Stimulated activated CD8-positive, alpha-beta memory T cell treated with anti-CD3 and anti-CD28 coated beads, Interleukin-2, amount 100 ng/mL, for 1 hour (primary cell): ENCODE results near the gene COL3A1.

Source experiments
- DNase-seq, 2 donors: peaks; one replicate each; pipeline ENCODE4 v3.0.0-alpha.2; 2020; ENCODE audit warnings: low read depth in 2 of 2

The COL3A1 gene

DNA sequence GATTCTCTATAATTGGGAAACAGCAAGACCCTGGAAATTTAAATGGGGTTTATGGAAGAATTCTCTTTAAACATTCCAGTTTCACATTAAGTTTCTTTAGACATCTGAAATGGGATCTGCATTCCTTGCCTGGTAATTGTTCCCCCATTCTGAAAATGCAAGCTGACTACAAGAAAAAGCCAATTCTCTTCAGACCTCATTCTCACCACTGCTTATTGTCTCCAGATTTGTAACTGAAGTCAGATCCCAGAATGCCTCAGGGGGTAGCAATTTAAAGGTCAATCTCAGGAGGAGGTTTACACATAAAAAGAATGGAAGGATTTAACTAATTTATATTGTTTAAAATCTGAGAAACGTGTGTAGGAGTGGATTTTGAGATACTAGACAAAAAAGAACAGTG is 41.2 kb downstream of the COL3A1 start:
- no peak for DNase-seq

DNA sequence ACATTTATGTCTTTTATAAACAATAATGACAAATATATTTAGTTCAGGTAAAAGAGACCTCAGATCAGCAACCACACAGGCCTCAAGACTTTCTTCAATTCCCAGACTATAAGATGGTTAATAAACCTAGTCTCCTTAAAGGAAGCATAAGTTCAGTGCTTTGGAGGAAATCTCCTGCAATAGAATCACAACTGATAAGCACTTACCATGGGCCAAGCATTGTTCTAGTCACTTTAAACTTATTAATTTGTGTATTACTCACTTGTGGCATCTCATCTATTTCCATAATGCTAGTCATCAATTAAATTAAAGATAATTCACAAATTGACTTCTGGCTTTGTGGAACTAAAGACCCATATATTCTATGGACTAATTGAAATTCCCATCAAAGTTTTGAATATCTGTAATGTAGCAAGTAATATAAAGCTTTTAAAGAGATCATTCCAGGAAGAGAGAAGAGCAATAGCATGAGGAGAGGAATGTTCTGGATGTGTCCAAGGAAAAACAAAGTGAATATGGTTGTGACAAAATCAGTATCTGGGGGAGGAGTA is 42.2 kb downstream of the COL3A1 start:
- no peak for DNase-seq

DNA sequence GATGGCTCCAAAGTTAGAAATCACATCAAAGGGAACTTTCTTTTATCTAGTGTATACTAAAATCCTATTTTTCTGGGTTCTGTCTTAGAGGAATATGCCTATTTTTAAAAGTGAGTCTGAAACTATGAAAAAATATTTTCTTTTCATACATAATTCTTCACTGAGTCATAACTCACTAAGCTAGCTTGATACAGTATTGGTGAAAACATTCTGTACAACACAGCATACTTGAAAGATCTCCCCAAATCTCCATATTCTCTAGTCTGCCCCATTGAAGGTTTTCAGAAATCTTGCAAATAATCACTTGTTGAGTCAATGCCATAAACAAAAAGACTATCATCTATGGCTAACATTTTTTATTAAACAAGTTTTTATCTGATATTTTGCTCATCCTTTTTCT is 44.5 kb downstream of the COL3A1 start:
- DNase-seq: no peak

DNA sequence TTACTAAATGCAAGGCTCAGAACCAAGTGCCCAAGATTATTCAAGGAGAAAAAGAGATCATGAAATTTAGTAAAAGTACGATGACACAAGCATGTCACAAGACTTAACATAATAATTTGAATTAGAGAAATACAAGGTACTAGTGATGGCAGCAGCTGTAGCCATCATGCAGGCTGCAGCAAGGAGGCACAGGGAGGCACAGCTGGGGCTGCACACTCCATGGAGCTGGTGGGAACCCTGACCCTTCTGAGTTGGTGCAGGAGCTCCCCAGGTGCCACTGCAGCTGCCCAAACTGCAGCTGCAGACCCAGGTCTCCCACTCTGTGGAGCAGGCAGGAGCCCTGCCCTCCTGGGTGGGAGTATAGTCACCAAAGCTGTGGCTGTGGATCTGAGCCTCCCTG is 46.0 kb downstream of the COL3A1 start:
- DNase-seq: no peak

DNA sequence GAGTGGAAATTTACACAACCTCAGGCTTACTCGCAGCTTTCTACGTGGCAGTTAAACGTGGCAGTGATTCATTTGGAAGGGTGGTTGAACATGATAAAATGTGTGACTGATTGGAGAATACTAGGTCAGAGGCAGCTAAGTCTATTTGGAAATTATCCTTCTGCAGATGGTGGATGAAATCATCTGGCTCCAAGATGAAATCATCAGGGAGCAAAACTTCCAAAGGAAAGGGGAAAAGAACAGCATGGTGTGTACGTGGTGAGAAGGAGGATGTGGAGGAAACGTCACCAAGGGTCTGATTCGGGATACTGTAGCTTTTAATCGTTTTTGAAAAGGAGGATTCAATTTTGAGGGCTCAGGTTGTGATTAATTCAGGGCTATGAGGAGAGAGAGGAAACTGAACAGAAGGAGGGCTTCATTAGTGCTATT is 47.9 kb downstream of the COL3A1 start:
- no peak for DNase-seq

DNA sequence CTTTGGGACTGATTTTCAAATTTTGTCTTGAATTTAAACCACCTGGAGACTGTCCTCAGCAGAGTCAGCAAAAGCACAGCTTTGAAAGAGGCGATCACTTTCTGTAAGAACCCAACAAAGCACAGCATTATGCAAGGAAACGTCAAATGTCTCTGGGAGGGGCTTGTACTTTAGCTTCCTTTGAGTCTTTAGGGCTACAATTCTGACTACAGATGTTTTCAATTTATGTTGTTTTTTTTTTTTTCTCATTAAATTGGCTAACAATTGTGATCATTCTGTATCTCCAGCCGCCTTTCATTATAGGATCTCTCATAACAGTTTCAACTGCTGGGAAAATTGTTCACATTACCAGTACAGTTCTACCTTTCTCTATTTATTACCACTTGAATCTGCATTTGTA is 48.3 kb downstream of the COL3A1 start:
- DNase-seq: no peak

DNA sequence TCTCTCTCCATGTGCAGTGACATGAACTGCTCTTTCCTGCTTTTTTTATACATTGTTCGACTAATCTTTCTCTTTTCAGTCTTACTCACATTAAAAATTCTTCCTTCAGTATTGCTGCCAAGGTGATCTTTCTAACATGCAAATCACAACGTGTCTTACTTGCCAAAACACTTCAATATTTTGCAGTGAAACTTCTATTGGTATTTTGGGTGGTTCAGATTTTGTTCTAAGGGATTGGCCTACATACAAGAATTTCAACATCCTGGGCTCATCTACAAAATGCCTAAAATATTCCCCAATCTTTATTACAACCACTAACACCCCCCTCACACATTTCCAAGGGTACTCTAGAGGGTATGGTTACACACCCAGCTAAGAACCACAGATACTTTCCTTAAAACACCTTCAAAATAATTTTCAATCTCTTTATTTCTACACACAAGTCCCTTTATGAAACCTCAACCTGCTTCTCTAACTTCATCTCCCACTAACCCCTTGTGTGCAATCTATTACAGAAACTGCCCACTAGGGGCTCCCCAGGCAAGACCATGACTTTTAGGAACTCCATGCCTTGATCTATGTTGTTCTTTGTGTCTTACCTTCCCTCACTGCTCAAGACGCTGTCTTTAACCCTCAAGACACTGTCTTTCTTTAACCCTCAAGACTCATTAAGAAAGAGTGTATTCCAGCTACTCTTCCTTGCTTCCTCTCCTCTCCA is 50.9 kb downstream of the COL3A1 start:
- no peak for DNase-seq

DNA sequence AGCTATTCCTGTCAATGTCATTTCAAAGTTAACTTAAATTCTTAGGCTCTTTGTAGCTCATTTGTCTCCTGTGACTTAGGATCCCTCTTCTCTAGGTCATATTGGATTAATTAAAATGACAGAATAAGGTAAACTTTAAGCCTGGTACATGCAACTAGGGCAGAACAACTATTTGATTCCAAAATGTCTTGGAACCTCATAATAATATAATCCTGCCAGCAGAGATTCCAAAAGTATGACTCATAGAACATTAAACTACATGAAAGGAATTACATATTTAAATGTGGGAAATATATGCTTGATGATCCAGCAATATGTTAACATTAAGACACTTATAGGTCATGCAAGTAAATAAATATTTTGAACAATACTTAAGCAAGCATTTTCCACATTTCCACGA is 63.3 kb downstream of the COL3A1 start:
- no peak for DNase-seq

DNA sequence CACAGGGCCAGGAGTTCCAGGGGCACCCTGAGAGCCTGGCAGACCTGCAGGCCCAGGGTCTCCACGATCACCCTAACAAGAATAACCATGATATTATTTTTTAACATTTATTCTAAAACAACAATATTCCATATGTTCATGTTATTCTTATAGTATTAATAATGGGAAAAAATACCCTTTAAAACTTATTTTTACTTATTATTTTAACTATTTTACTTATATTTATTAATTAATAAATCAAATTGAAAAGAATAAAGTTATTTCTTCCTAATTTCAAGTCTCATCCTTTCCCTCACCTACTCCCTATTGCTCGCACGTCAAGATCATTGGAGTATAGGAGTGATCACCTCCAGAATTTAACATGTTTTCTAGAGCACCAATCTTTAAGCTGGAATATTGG is 71.7 kb downstream of the COL3A1 start:
- no peak for DNase-seq

DNA sequence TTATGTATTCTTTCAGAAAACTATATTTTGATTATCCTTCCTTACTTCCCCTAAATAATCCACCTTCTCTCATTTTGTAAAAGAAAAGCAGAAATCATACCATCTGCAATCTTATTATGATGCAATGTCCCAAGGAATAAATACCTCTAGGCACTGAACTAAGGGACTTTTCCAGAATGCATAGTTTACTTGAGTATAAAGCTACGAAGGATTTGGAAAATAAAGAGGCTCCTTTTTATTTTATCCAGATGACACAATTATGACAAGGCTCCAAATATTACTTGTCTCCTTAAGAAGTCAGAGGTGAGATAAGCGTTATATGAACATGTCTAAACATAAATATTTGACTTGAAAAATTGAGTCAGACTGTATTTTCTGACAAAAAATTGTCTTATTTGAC is 72.1 kb downstream of the COL3A1 start:
- DNase-seq: no peak

DNA sequence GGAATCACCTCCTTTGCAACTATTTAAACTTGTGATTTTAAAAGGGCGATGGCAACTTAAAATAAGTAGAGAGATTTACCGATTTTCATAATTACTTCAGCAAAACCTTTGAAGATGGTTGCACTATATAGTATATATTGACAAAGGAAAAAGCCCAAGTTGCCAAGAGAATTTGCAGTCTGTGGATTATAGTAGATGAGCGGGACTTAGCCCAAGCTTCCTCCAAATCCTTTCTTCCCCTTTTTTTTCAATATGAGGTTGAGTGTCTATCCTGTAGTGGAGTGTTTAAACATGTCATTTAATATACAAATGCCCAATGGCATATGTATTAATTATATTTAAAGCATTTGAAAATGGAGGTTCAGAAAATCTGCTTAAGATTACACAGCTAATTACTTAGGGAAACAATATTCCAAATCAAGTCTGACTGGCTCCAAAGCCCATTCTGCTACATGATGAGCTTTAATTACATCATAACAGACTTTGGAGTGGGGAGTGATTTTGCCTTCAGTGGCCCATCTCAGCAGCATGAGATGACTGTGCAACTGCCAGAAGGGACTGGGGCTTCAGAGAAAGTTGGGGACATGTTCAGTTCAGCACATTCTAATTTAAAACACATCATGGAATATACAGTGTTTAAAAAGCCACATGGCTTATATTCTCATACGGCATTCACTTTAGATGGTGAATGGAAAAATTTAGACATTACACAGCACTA is 73.2 kb downstream of the COL3A1 start:
- no peak for DNase-seq

DNA sequence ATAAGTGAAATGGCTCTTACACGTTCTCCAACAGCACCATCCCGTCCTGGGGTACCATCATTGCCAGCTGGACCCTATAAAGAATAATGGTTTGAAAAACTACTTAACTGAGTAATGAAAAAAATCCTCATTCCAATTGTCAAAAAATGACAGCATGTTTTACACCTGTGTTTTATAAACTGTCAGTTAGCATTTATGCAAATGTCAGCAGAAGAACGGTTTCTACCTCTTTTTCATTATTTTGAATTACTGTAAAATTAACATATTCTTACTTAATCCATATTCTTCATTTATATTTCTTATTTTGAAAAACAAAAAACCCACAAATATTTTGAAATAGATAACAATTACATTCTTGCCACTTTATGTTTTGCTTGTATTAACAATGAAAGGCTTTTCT is 74.0 kb downstream of the COL3A1 start:
- no peak for DNase-seq

DNA sequence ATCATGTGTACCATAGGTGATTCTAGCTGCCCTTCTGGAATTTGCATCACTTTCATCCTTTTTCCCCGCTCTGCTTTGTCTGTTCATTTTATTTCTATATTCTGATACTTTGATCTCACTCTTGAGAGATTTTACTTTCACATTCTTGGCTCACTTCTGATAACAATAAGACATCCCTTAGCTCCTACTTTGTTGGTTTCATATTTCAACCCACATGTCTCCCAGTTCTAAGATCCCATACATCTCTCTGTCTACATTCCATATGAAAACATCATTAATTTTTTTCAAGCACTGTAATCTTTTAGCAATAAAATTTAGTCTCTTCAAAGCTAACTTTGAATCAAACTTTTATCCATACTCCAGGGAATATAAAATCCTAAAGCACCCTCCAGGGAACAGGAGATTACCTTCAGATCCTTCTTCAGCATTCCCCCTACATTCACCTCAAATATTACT is 75.6 kb downstream of the COL3A1 start:
- no peak for DNase-seq

DNA sequence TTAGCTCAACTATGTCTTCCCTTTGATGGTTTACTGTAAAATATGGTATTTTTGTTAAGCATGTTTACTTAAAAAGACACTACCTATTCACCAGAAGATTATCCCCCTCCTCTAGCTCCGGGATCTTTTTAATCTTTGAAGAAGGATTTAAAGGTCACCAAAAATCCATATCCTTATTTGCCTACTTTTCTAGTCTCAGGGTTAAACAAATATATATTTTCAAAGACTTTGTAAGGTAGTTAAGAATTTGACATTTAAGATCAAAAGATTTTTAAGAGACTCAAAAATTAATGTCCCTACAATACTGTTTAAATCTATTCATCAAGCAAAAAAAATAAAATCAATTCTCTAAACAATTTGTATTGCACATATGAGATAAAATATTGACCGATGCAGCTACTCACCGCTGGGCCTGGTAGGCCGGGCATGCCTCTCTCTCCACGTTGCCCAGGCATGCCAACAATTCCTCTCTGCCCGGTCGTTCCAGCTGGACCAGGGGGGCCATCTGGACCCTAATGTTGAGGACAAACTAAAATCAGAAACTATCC is 76.1 kb downstream of the COL3A1 start:
- no peak for DNase-seq

DNA sequence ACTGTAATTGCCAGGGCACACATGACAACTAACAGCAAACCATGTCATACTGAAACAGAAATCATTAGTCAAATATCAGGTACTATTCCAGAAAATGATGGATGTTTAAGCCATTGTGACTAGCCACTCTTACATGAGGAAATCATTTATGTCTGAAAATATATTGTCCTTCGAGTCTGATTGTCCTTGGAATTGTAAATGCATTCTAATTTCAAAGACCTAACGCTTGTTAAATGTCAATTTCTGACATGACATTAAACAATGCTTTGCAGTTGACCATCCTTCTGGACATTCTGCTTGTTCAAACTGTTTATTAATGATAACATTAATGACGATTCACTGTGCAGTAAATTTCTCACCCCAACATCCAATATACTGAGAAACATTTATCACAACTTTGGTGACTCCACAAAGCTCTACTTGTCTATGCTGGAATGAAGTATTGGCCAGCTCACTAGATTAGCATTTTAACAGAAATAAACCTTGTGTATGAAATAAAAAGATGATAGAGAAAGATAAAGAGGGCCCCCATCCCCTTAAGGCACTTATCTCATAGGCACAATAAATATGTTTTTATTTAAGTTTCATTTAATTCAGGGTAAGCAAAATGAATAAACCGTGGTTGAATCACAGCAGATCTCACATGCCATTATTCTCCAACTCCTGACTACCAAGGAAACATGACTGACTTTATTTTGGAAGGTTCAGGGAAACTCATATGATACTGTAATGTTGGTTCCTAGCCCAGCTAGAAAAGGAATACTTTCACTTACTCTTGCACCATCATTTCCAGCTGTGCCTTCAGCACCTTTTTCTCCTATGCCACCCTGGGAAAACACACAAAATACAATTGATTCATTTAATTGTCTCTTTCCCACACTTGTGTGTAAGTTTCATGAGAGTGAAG is 82.3 kb downstream of the COL3A1 start:
- DNase-seq: no peak

DNA sequence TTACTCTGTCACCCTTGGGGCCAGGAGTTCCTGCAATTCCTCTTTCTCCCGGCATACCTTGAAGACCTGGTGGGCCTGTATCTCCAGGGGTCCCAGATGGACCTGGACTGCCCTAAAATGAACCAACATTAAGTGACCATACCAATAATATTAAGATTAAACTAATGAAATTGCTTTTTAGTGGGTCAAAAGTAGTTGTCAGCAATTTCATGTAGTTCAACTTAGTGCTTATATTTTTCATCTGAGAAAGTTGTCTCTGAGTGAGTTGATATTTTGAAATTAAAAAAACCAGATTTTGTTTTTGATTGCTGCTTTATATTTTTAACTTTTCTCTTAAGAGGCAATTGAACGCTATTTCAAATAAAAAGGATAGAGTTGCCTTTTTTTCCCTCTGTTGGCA is 83.1 kb downstream of the COL3A1 start:
- DNase-seq: no peak

DNA sequence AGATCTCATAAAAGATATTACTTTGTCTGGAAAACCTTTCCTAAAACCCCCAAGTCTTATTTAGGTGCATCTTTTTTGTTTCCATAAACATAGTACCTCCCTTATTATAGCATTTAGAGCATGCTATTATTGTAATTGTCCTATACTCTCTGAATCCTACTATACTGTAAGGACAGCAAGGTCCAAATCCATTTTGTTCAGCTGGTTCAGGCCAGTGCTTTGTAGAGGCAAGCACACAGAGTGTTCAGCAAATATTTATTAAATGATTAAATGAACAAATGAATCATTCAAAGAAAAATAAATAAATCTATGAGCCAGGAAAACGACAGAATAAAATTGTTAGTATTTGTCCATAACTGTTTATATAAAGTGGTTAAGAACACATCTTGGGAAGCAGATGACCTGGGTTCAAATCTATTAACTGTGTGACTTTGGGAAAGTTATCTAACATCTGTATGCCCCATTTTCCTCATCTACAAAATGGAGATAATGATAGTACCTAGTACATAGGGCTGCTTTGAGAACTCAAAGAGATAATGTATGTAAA is 86.0 kb downstream of the COL3A1 start:
- no peak for DNase-seq
